HepG2 (cell line): ENCODE results near the gene CHRNB2. TPM values are rescaled to one million over a fixed set of nuclear protein-coding genes. Genes with fewer than 3 reads are reported as not detected.

Experiments
- CBX5 ChIP-seq: sonication (generic); formaldehyde crosslinking; IDR thresholded peaks from 2 replicates; pipeline ENCODE4 v1.4.0; 2020; ENCODE audit warnings: missing genetic modification reagents, borderline replicate concordance
- ESRRA ChIP-seq: sonication (generic); formaldehyde crosslinking; IDR thresholded peaks from 2 replicates; pipeline ENCODE4 v1.5.1; 2020; ENCODE audit warnings: mild to moderate bottlenecking, low read depth, missing genetic modification reagents
- KAT8 ChIP-seq: IDR thresholded peaks from 2 replicates; pipeline ENCODE4 v1.6.1; 2016; ENCODE audit warnings: missing genetic modification reagents, missing compliant biosample characterization
- KDM3A ChIP-seq: IDR thresholded peaks from 2 replicates; pipeline ENCODE4 v1.6.1; 2018; ENCODE audit warnings: low read depth, missing compliant biosample characterization
- POGZ ChIP-seq: sonication (generic); formaldehyde crosslinking; IDR thresholded peaks from 2 replicates; pipeline ENCODE4 v1.4.0; 2020; ENCODE audit warnings: mild to moderate bottlenecking, missing genetic modification reagents
- SAP130 ChIP-seq: IDR thresholded peaks from 2 replicates; pipeline ENCODE4 v1.6.1; 2016; ENCODE audit warnings: low read depth
- ZBTB20 ChIP-seq: sonication (generic); formaldehyde crosslinking; IDR thresholded peaks from 2 replicates; pipeline ENCODE4 v1.8.1; 2023; ENCODE audit warnings: missing genetic modification reagents, low read depth, mild to moderate bottlenecking, borderline replicate concordance
- ZBTB33 ChIP-seq: sonication (generic); formaldehyde crosslinking; IDR thresholded peaks from 2 replicates; pipeline ENCODE4 v1.4.0; 2020; ENCODE audit warnings: missing genetic modification reagents
- ZKSCAN1 ChIP-seq: fragments of 150-350 bp; IDR thresholded peaks from 2 replicates; pipeline ENCODE4 v1.6.1; 2014; ENCODE audit warnings: low read length
- ZNF280D ChIP-seq: sonication (generic); formaldehyde crosslinking; IDR thresholded peaks from 2 replicates; pipeline ENCODE4 v1.5.1; 2020; ENCODE audit warnings: mild to moderate bottlenecking, missing genetic modification reagents
- ZNF343 ChIP-seq: sonication (generic); formaldehyde crosslinking; IDR thresholded peaks from 2 replicates; pipeline ENCODE4 v1.4.0; 2020; ENCODE audit warnings: mild to moderate bottlenecking, missing genetic modification reagents
- ZNF605 ChIP-seq: sonication (generic); formaldehyde crosslinking; IDR thresholded peaks from 2 replicates; pipeline ENCODE4 v1.8.0; 2022; ENCODE audit warnings: mild to moderate bottlenecking, missing genetic modification reagents
- ZNF615 ChIP-seq: sonication (generic); formaldehyde crosslinking; IDR thresholded peaks from 2 replicates; pipeline ENCODE4 v1.5.0; 2020; ENCODE audit warnings: mild to moderate bottlenecking, missing genetic modification reagents, borderline replicate concordance
- ZNF703 ChIP-seq: sonication (generic); formaldehyde crosslinking; IDR thresholded peaks from 2 replicates; pipeline ENCODE4 v1.5.1; 2020; ENCODE audit warnings: missing genetic modification reagents, mild to moderate bottlenecking, moderate library complexity, borderline replicate concordance
- polyA plus RNA-seq, 8 experiments: library from polyadenylated mRNA; depleted of rRNA in 3 of 8; stranded (reverse) in 7 of 8; unstranded in 1 of 8; fragments of >200 nt; fragmentation: Illumina TruSeq in 4 of 8; extraction: Trizol in 4 of 8; gene quantifications; 2 replicates each; pipeline versions ENCODE4 v1.2.1 to v1.2.3, GENCODE V29; 2011 to 2016; ENCODE audit warnings: low read depth in 4 of 8, missing spikeins in 1 of 8, mixed read lengths in 1 of 8; ENCODE audit not compliant: insufficient read depth in 1 of 8
- total RNA-seq, 5 experiments: library from RNA; depleted of rRNA; stranded (reverse); fragments of >200 nt; fragmentation: Illumina TruSeq; extraction: Trizol; gene quantifications; 2 replicates each; pipeline ENCODE4 v1.2.3, GENCODE V29; 2016; ENCODE audit warnings: low read depth in 1 of 5
- TF ChIP-seq, protein P1 (sequence below): sonication (generic); formaldehyde crosslinking; IDR thresholded peaks from 2 replicates; pipeline ENCODE4 v1.4.0; 2020; ENCODE audit warnings: missing genetic modification reagents
- TF ChIP-seq, protein P2 (sequence below): sonication (generic); formaldehyde crosslinking; IDR thresholded peaks from 2 replicates; pipeline ENCODE4 v1.5.0; 2020; ENCODE audit warnings: mild to moderate bottlenecking, missing genetic modification reagents, moderate library complexity
- TF ChIP-seq, protein P3 (sequence below), 2 experiments: fragments of 450-650 bp in 1 of 2; sonication (generic) in 1 of 2; formaldehyde crosslinking; IDR thresholded peaks; 2 replicates each; pipeline versions ENCODE4 v1.5.0 to v1.8.0; 2020 to 2022; ENCODE audit warnings: mild to moderate bottlenecking in 1 of 2, missing genetic modification reagents in 1 of 2

The CHRNB2 gene
- total and polyA plus RNA-seq, 2 of the 13 experiments (the other 11 are each of a cell fraction or from before 2014, with no cell fraction given): 0.03 to 0.07 TPM

GRCh38 chr1:154627257-154628120, 59.9 kb downstream of the CHRNB2 start (continued):
- TF ChIP-seq ZNF280D (CRISPR knock-in tag): 0 out of 2 replicates have a peak, but pooled peaks have one; percentile 19
- TF ChIP-seq CBX5 (CRISPR knock-in tag): 0 out of 2 replicates have a peak, but pooled peaks have one; percentile 5
- TF ChIP-seq ZBTB33 (CRISPR knock-in tag): no peak
- peak; percentile 92 for TF ChIP-seq SAP130 (CRISPR knock-in tag)
- peak; percentile 51; the same call in 1 of the 2 replicates for TF ChIP-seq KDM3A (CRISPR knock-in tag)
- TF ChIP-seq, protein P1, sequence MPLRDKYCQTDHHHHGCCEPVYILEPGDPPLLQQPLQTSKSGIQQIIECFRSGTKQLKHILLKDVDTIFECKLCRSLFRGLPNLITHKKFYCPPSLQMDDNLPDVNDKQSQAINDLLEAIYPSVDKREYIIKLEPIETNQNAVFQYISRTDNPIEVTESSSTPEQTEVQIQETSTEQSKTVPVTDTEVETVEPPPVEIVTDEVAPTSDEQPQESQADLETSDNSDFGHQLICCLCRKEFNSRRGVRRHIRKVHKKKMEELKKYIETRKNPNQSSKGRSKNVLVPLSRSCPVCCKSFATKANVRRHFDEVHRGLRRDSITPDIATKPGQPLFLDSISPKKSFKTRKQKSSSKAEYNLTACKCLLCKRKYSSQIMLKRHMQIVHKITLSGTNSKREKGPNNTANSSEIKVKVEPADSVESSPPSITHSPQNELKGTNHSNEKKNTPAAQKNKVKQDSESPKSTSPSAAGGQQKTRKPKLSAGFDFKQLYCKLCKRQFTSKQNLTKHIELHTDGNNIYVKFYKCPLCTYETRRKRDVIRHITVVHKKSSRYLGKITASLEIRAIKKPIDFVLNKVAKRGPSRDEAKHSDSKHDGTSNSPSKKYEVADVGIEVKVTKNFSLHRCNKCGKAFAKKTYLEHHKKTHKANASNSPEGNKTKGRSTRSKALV (CRISPR knock-in tag): no peak; the same call in 1 of the 2 replicates
- peak; percentile 54; the same call in 1 of the 2 replicates for TF ChIP-seq ZNF703
- peak; percentile 65; the same call in 1 of the 2 replicates for TF ChIP-seq ZNF343
- TF ChIP-seq, protein P2, sequence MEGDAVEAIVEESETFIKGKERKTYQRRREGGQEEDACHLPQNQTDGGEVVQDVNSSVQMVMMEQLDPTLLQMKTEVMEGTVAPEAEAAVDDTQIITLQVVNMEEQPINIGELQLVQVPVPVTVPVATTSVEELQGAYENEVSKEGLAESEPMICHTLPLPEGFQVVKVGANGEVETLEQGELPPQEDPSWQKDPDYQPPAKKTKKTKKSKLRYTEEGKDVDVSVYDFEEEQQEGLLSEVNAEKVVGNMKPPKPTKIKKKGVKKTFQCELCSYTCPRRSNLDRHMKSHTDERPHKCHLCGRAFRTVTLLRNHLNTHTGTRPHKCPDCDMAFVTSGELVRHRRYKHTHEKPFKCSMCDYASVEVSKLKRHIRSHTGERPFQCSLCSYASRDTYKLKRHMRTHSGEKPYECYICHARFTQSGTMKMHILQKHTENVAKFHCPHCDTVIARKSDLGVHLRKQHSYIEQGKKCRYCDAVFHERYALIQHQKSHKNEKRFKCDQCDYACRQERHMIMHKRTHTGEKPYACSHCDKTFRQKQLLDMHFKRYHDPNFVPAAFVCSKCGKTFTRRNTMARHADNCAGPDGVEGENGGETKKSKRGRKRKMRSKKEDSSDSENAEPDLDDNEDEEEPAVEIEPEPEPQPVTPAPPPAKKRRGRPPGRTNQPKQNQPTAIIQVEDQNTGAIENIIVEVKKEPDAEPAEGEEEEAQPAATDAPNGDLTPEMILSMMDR (CRISPR knock-in tag): peak; percentile 1; the same call in 1 of the 2 replicates
- peak; percentile 81 for TF ChIP-seq POGZ
- TF ChIP-seq ZNF615 (CRISPR knock-in tag): 0 out of 2 replicates have a peak, but pooled peaks have one; percentile 8
- TF ChIP-seq KAT8 (CRISPR knock-in tag): peak; percentile 97
- no peak for TF ChIP-seq ZBTB20 (CRISPR knock-in tag)
- TF ChIP-seq, protein P3, sequence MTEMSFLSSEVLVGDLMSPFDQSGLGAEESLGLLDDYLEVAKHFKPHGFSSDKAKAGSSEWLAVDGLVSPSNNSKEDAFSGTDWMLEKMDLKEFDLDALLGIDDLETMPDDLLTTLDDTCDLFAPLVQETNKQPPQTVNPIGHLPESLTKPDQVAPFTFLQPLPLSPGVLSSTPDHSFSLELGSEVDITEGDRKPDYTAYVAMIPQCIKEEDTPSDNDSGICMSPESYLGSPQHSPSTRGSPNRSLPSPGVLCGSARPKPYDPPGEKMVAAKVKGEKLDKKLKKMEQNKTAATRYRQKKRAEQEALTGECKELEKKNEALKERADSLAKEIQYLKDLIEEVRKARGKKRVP (CRISPR knock-in tag; IDR thresholded peaks at IDR 0.05): peak in 1 of 2 experiments; percentile 24; a peak in 2 of 4 replicates
- TF ChIP-seq ZKSCAN1: 0 out of 2 replicates have a peak, but pooled peaks have one; percentile 15
- peak; percentile 63; the same call in 1 of the 2 replicates for TF ChIP-seq ZNF605 (CRISPR knock-in tag)
- TF ChIP-seq ESRRA (CRISPR knock-in tag): 0 out of 2 replicates have a peak, but pooled peaks have one; percentile 20
